Esophagus squamous epithelium (tissue), 5 donors: ENCODE data around the gene FLNB. TPM values are rescaled to one million over a fixed set of nuclear protein-coding genes. Genes with fewer than 3 reads are reported as not detected.

Source experiments
- DNase-seq: peaks from one replicate; lab custom pipeline; 2025; lab: John Stamatoyannopoulos, UW
- H3K27ac ChIP-seq, 4 donors: fragments of 200-600 bp; sonication (generic); one replicate each; pipeline ENCODE4 v1.5.1; 2016 to 2019; ENCODE audit warnings: mild to moderate bottlenecking in 1 of 4
- H3K27me3 ChIP-seq, 4 donors: fragments of 200-600 bp; sonication (generic); 1 replicate in 3 of 4; 2 replicates in 1 of 4; pipeline versions ENCODE4 v1.5.1 to v1.6.0; 2017 to 2021; ENCODE audit warnings: antibody characterized with exemption in 1 of 4
- H3K36me3 ChIP-seq, 3 donors: fragments of 200-600 bp; sonication (generic); one replicate each; pipeline ENCODE4 v1.5.1; 2016 to 2019
- H3K4me1 ChIP-seq, 3 donors: fragments of 200-600 bp; sonication (generic); one replicate each; pipeline ENCODE4 v1.5.1; 2017 to 2019
- H3K4me3 ChIP-seq, 4 donors: fragments of 200-600 bp; sonication (generic); 1 replicate in 3 of 4; 2 replicates in 1 of 4; pipeline ENCODE4 v1.5.1; 2016 to 2019; ENCODE audit warnings: mild to moderate bottlenecking in 2 of 4, moderate library complexity in 1 of 4
- H3K9me3 ChIP-seq, 3 donors: fragments of 200-600 bp; sonication (generic); one replicate each; pipeline ENCODE4 v1.5.1; 2016 to 2019
- CTCF ChIP-seq, 6 experiments: fragments of 450-650 bp in 4 of 6; fragments of 200-600 bp in 2 of 6; sonication (generic) in 2 of 6; IDR thresholded peaks; one replicate each; pipeline ENCODE4 v1.5.1; 2016 to 2019; ENCODE audit warnings: antibody characterized with exemption in 6 of 6, mild to moderate bottlenecking in 4 of 6, moderate library complexity in 4 of 6
- POLR2A ChIP-seq, 4 donors: fragments of 450-650 bp; IDR thresholded peaks; one replicate each; pipeline ENCODE4 v1.6.1; 2017; ENCODE audit warnings: antibody characterized with exemption in 4 of 4, mild to moderate bottlenecking in 4 of 4, moderate library complexity in 3 of 4
- WGBS, 2 donors: methylation state at CpG; one replicate each; pipeline ENCODE4 v1.1.5; 2018; 5-methylcytosine and 5-hydroxymethylcytosine counted together
- intact Hi-C: fragments of 100-400 bp; cut with DNase I; formaldehyde crosslinking; loops from one replicate; pipeline ENCODE4 v1.15.0; 2022
- total RNA-seq, 4 donors: library from RNA; depleted of rRNA; stranded (reverse); fragments of >200 nt; gene quantifications; one replicate each; pipeline ENCODE4 v1.1.0, GENCODE V29; 2016
- donor health status: DM: yes; HTN: yes; CAD: no.

FLNB gene
- total RNA-seq, 4 donors from 2014 or later = 65.4 to 77.0 (median 71.5) TPM

DNA sequence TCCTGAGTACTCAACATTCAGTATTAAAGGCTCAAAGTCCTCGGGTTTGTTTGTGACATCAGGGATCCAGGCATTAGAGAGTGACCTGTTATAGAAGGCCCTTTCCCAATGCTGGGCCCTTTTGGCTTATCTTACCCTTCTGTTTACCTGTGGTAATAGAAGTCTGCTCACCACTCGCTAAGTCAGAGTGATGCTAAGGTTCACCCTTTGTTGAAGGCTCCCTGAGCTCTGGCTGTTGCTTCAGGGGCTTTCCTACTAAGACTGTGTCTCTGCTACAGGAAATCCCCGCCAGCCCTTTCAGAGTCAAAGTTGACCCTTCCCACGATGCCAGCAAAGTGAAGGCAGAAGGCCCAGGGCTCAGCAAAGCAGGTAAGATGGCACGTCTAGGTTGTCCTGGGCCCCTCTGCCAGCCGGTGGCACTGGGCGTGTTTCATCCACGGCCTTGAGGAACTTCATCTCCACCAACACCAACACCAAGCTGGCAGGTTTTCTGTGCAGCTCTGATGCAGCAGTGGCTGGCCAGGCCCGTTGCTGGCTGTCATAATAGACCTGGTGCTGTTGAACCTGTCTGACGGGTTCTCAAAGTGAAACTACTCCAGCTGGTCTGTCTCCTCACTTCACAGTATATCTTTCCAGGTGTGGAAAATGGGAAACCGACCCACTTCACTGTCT lies 103.4 kb downstream of the FLNB start:
- Histone ChIP-seq H3K27me3 (no peaks in the 10 kb centered on the region), H3K4me3 (peak overlapping the region; percentile 8 to 34 (median 21)), H3K27ac (peak overlapping the region; percentile 78 to 92 (median 87)), H3K4me1 (peaks cover 7 to 51% (median 23%) of the 10 kb centered on the region in 3 donors), H3K9me3 (no peaks in the 10 kb centered on the region), H3K36me3 (peaks cover 8 to 95% (median 23%) of the 10 kb centered on the region in 3 donors)
- TF ChIP-seq CTCF (IDR thresholded peaks at IDR 0.05) = peak in 1 of 6 experiments; percentile 7
- TF ChIP-seq POLR2A (IDR thresholded peaks at IDR 0.05) = peak in 1 of 4 donors; percentile 13
- no peak for DNase-seq
- intact Hi-C loops = no loop called here
- 24 to 49% methylated on average over 8 to 9 of the region's 11 CpGs for WGBS, 2 donors

GRCh38 chr3:58112185-58112535 lies 103.9 kb downstream of the FLNB start:
- no peak for DNase-seq
- Histone ChIP-seq H3K36me3 (peaks cover 7 to 90% (median 18%) of the 10 kb centered on the region in 3 donors), H3K4me1 (peaks cover 12 to 56% (median 28%) of the 10 kb centered on the region in 3 donors), H3K27me3 (no peaks in the 10 kb centered on the region), H3K9me3 (no peaks in the 10 kb centered on the region), H3K4me3 (peak overlapping the region; percentile 8 to 34 (median 21)), H3K27ac (peak overlapping the region; percentile 78 to 92 (median 87))
- WGBS, 2 donors = 43 to 44% methylated on average over 3 to 5 of the region's 6 CpGs
- intact Hi-C loops = no loop called here
- TF ChIP-seq POLR2A (IDR thresholded peaks at IDR 0.05) (no peak), CTCF (IDR thresholded peaks at IDR 0.05) (no peak)

DNA sequence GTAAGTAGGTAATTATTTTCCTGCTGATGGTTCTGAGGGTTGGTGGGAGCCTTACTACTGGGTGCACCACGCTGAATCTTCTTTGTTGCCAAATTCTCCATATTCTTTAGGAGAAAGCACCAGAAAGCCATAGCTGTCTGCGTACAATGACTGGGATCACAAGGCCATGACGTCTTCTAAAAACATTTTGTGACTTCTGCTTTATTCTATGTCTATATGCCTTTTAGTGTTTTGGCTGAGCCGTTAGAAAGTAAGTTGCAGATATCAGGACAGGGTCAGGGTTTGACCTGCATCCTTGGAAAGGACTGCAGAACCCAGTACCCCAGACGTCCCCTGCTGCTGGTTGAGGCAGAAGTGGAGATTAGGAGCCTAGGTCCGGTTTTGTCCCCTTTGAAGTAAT lies 107.0 kb downstream of the FLNB start:
- no peak for TF ChIP-seq POLR2A (IDR thresholded peaks at IDR 0.05)
- no peak for TF ChIP-seq CTCF (IDR thresholded peaks at IDR 0.05)
- Histone ChIP-seq H3K27me3 (no peaks in the 10 kb centered on the region), H3K4me3 (no peak overlapping the region), H3K27ac (peak overlapping the region in 1 of 4 donors; percentile 75), H3K36me3 (peaks cover 4 to 84% (median 14%) of the 10 kb centered on the region in 3 donors), H3K9me3 (no peaks in the 10 kb centered on the region), H3K4me1 (peaks cover 13 to 75% (median 44%) of the 10 kb centered on the region in 3 donors)
- no peak for DNase-seq
- intact Hi-C loops = no loop called here
- 89 to 96% methylated on average over 4 to 6 of the region's 6 CpGs for WGBS, 2 donors

DNA sequence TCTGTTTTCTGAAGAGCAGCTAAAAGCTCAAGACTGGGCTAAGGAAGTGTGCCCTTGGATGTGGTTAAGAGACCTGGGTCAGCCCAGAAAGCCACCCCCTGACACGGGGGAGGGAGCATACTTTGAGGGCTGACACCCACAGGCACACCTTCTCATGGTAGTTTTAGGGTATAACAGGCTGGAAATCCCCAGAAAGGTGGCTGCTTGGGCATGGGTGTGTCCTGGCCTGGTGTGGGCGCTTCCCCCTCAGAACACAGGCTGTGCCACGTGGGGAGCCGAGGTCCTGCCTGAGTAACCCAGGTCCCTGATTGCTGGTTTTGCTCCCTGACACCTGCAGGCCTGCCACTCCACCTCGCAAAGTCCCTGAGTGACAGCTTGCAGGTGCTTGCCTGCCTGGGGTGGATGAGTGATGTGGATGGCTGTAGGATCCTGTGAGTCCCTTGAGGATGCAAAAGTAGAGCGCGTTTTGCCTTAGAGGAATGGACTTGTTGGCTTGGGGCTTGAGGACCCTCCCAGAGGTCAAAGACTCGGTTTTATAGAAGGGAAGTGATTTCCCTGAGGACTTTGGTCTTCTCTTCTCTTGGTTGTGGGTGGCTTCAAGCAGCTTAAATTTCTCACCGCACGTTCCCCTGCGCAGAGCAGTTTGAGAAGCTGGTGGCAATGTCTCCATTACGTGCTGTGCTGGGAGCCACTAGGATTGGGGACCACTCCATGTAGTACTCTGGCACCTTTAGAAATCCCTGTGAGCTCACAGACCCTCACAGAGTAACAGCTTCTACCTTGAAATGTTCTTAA lies 108.1 kb downstream of the FLNB start:
- Histone ChIP-seq H3K36me3 (peaks cover 4 to 85% (median 14%) of the 10 kb centered on the region in 3 donors), H3K27ac (peak overlapping the region; percentile 27 to 75 (median 64)), H3K9me3 (no peaks in the 10 kb centered on the region), H3K4me1 (peaks cover 13 to 72% (median 44%) of the 10 kb centered on the region in 3 donors), H3K27me3 (no peaks in the 10 kb centered on the region), H3K4me3 (no peak overlapping the region)
- intact Hi-C loops = no loop called here
- DNase-seq = peak; percentile 27
- no peak for TF ChIP-seq POLR2A (IDR thresholded peaks at IDR 0.05)
- TF ChIP-seq CTCF (IDR thresholded peaks at IDR 0.05) = no peak
- 70 to 89% methylated on average over 5 to 7 of the region's 12 CpGs for WGBS, 2 donors

- no peaks in the 10 kb centered on the region for H3K9me3 ChIP-seq
- peaks cover 4 to 86% (median 14%) of the 10 kb centered on the region in 3 donors for H3K36me3 ChIP-seq
- 54 to 77% methylated on average over 4 of the region's 4 CpGs for WGBS, 2 donors
- TF ChIP-seq POLR2A (IDR thresholded peaks at IDR 0.05) (no peak), CTCF (IDR thresholded peaks at IDR 0.05) (no peak)
- intact Hi-C loops = no loop called here
- H3K27ac ChIP-seq = peak overlapping the region; percentile 27 to 75 (median 64)
- H3K27me3 ChIP-seq = no peaks in the 10 kb centered on the region
- no peak overlapping the region for H3K4me3 ChIP-seq
- DNase-seq = no peak
- peaks cover 9 to 65% (median 41%) of the 10 kb centered on the region in 3 donors for H3K4me1 ChIP-seq
Observed at GRCh38 chr3:58116985-58117384, 108.8 kb downstream of the FLNB start.
